Measurements from ENCODE around the gene MAML2. TPM values are rescaled to one million over a fixed set of nuclear protein-coding genes. Genes with fewer than 3 reads are reported as not detected.
A peak's percentile ranks its signal among the peaks of the same experiment; 100 is the strongest.

Gene MAML2
- polyA plus RNA-seq, 3 donors = 28.1 to 29.8 (median 28.8) TPM

DNA sequence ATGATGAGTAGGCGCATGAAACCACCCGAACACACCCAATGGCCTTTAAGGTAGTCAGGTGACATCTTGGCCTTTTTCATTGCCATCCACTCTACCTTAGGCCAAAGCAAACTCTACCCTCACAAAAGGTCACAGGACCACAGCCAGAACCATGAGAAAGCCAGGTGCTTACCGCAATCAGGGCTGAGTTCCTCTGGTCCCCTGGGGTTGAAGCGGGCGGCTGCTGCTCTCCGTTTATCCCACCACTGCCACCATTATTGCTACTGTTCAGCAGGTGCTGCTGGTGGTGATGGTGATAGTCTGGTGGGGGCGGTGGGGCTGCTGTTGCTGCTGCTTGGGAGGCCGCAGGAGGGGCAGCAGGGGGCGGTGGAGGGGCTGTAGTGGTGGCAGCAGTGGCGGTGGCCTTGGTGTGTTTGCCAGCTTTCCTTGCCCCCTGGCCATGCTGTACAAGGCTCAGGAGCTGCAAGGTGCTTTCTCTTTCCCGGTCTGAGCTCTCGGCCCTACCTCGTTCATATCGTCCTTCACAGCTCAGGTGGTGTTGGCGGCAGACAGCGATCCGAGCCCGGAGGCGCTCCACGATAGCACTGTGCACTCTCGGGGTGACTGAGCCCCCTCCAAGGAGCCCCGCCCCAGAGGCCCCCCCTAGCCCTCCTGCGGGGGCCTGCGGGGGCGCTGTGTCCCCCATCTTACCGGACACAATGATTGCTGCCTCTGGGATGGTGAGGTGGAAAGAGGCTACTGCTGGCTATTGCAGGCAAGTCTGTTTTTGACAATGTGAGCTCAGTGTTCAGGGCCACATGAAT is 1.6 kb downstream of the MAML2 start:
- DNase-seq = no peak

DNA sequence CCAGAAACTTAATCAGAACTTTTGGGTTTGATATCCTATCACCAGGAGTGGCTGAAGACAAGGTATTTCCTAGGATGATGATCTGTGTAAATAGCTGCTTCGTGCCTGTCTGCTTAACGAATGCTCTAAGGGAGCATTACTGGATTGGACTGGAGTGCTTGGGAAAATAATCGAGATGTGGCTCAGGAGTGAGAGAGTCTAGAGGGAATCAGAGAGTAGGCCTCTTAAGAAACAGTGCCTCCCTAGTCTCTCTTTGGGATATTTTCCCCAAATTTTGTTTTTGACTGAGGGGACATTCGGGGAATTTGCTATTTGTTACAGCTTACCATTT is 2.5 kb downstream of the MAML2 start:
- no peak for DNase-seq

DNA sequence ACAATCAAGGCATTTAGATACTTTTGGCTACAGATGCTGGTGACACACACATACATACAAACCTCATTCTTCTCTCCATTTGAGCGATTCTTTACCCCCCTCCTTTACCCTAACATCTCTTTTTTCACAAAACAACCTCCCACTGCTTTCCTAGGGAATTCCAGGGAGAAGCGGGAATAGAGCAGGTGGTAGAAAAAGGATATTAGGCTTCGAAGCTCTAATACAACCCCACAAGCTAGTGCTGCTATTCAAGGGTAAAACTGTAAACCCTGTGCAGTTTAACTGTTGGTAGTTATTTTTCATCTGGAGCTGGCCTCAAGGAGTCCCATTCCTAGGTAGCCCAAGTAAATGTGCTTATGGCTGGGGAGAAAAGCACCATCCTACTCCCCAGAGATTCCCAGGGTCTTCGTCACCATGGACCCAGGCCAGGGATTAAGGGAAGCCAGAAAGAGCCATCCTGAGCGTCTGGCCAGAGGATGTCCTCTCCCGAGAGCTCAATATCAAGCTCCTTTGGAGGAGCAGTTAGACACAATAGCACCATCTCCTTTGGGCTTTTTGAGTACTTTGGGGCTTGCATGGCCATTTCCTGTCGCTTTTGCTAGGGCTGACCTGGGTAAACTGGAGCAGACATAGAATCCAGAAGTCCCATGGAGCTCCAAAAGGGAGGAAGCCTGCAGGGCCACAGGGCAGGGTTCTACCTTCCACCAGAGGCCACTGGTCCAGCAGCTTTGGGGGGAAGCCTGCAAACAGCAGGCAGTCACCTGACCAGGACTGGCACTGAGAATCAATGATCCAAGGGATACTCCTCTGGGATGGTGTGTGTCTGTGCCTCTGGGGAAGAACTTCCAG is 3.1 kb downstream of the MAML2 start:
- no peak for DNase-seq

DNA sequence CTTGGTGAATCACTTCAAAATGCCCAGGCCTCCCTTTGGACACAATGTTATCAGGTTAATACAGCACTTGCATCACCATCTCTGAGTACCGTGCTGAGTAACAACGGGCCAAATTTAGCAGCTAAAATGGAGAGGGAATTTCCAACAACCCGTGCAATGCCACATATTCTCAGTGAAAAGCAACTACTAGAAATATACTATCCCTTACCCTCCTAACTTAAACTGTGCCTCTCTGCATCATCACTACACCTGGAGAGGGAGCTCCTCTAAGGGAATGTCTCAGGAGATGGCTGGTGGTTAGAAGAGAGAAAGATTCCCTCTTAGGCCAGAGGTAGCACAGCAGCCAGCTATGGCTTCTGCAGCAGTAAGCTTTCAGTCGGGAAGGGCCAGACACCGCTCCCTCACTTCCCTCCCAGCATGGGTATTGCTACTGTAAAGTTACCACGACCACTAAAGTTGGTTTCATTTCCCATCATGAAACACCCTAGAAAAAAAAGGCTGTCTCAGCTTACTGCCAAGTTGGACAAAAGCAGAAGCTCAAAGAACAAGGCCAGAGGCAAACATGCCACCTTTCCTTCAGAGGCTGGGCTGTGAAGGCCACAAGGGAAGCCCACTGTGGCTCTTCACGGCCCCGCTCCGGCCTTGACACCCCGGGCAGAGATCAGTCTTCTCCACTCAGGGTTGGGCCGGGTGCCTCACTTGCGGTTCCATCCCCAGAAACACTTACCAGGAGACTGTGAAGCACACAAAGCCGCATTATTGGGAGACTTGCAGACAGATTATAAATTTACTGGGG is 3.9 kb downstream of the MAML2 start:
- no peak for DNase-seq

DNA sequence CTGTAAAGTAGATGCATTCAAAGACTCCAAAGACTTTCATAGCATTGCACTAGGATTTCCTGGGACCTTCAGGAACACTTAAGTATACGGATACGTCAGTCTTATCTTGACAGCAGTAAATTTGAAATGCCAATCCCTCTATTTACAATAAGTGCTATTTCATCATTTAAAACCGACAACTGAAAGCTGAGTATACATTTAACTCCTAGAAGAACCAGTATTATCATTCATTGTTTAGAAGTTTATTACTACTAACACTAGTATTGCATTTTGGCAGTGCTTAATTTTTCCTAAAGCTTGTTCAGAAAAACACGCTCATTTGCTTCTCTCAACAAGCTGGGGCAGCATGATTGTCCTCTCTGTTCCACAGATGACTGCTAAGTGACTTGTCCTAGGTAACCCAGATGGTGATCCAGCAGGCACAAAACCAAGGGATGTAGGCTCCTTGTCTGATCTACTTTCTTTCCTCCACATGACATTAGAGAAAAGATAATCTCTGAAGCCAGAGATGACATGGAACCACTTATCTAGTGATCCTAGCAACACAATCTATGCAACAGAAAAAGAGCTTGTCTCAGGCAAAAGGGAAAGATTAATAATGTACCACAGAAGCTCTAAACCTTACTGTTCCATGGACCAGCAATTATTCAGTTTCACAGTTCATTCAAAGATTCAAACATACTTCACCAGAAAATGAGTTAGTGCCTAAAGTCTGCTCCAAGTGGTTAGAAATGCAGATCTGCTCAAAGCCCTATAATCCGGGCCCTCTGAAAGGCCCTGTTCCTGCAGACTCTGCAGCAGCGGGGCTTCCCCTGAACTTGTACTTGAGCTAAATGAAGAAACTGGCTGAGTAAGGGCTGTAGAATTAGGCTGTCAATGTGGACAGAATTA is 5.2 kb downstream of the MAML2 start:
- no peak for DNase-seq

DNA sequence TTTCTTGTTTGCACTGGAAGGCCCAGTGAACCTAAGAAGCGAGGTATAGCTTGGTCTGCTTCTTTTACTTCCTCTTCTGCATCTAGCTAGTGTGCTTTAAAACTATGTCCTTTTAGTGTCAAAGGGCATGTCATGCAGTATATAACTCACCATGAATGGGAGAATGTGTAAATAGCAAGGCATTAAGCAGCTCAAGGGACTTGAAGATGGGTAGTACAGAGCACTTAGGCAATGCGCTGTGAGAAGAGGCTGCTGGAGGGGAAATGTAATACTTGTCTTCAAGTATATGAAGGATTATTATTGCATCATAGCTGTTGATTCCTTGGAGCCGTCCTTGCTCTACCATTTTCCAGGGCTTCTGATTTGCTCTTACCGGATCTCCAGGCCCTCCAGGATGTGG is 7.6 kb downstream of the MAML2 start:
- DNase-seq = peak; percentile 73

DNA sequence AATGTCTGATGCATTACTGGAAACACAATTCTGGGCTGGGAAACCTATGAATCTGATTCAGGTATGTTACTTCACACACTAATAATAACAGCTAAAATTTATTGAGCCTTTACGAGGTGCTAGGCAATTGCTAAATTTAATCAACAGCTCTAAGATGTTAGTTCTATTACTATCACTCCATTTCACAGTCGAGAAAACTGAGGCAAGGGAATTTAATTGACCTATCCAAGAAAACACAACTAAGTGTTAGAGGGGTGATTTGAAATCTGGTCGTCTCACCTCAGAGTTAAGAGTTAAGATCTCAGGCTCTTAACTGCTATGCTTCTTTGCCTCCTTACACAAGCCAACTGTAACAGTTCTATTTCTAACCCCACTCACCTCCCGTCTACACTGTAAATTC is 8.8 kb downstream of the MAML2 start:
- DNase-seq = no peak

- DNase-seq = no peak
Observed at GRCh38 chr11:96333191-96333719, 9.7 kb downstream of the MAML2 start.

DNA sequence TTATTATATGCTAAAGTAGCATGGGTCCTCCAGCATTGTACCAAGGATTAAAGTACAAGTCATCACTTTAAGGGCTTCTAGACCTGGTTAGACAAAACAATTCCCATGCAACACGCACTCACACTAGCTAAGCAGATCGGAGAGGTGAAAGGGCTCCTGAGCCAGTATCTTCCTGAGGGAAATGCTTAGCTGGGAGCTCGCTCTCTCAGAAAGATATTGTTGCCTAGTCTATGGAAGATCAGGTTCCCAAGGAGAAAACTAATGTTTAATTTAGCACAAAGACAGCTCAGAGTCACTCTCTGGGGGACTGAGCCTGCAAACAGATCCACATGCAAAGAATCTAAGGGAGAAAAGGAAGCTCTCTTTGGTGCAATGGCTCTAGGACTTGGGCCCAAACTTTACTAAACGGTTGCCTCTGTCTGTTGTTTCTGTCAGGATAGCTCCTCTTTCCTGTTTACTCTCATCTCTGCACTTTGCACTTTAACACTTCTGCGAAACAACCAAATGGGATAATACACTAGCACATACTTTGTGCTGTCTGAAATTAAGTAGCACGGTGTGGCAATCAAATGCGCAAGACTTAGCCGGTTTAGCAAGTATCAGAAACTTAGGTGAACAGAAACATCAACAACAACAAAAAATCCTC is 10.7 kb downstream of the MAML2 start:
- DNase-seq = no peak

- no peak for DNase-seq
Observed at GRCh38 chr11:96331699-96332116, 11.3 kb downstream of the MAML2 start.

GRCh38 chr11:96330511-96330859 is 12.5 kb downstream of the MAML2 start:
- no peak for DNase-seq

DNA sequence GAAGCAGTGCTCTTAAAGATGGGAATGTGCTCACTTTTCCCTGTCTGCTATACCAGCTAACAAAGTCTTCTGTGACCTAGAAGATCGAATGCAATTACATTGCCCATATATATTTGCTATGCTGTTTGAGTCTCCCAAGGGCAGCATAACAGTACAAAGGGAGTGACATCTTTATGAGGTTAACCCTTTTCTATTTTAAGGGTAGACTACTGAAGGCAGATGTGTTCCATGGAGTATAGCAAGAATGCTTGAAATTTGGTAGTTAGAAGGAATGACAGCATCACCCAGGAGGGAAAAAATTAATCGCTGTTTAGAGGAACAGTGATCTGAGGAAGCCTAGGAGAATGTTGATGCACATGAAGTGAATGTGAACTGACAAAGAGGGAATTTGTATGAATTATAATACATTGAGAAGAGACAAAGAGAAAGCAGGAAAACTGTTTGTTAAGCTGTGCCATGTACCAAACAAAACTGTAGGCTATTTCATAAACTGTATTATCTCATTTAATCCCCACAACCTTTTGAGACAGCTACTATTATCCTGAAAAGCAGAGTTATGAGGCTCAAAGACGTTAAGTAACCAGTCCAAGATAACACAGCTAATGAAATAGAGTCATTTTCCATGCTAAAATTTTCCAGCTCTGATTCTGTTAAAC is 13.0 kb downstream of the MAML2 start:
- no peak for DNase-seq

DNA sequence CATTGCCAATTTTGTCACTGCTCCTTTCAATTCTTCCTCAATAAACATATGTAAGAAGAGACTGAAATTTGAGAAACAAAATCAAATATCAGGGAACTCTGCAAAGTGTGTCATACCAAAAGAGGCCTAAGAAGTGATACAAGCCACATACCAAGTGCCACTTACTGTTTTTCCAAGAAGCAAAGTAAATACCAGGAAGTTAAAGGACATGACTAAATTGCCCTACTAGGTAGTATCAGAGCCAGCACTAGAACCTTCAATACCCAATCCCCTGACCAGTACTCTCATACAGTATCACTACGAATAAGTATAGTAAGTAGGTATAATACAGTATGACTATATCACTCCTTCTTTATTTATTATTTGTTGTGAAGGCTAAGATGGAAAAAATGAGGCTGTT is 13.6 kb downstream of the MAML2 start:
- no peak for DNase-seq

DNA sequence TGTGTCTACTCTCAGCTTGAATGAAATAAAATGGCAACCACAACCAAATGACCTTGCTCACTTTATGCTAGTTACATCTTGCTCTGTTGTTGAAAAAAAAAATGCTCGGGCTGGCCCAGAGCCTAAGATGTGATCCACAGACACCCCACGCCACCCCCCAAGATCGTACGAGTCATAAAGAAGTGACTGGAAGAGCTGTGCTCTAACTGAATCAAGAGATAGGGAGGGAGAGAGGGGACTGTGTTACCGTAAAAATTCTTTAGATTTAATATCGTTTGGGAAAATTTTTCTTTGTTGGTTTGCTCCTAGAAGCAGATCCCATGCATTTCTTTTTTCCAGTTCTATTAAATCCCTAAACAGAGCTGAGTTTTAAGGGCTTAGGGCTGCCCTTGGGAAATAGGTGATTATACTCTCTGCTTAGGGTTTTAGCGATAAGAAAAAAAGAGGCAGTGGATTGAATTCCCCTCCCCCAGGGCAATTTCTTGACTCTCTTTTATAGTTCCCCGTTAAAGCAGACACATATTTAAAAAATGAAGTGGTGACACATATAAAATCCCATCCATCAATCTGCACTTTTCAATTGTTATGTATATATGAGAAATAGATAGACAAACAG is 14.5 kb downstream of the MAML2 start:
- DNase-seq = no peak

GRCh38 chr11:96326959-96327358 is 16.0 kb downstream of the MAML2 start:
- DNase-seq = peak; percentile 71

DNA sequence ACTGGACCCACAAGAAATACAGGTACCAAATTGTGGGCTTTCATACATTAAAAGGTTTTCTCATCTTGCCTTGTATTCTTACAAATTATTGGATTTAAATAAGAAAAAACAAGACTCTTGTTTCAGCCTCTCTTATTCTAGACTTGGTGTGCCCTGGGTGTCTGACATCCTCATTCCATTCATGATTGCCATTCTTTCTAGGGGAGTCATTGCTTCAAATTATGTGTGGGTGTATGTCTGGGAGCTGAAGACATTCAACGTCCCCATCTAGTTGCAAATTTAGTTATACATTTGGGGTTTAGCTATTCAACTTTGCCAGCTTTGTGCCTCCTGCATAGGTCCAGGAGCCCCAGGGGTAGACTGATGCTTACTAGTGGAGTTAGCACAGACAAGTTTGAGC is 18.1 kb downstream of the MAML2 start:
- no peak for DNase-seq

DNA sequence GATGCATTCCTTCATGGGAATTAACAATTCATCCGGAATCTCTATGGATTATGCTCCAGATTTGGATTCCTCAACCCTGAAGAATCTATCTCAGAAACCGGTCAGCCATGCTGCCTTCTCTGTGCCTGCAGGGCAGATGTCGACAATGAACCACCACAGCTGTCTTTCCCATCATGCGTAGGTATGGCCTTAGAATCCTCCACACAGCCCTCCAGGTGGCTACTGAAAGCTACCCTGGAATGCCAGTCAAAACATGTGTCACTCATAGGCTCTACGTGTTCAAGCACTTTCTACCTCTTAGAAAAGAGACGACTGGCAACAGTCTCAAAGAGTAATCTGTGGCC is 19.4 kb downstream of the MAML2 start:
- DNase-seq = no peak

DNA sequence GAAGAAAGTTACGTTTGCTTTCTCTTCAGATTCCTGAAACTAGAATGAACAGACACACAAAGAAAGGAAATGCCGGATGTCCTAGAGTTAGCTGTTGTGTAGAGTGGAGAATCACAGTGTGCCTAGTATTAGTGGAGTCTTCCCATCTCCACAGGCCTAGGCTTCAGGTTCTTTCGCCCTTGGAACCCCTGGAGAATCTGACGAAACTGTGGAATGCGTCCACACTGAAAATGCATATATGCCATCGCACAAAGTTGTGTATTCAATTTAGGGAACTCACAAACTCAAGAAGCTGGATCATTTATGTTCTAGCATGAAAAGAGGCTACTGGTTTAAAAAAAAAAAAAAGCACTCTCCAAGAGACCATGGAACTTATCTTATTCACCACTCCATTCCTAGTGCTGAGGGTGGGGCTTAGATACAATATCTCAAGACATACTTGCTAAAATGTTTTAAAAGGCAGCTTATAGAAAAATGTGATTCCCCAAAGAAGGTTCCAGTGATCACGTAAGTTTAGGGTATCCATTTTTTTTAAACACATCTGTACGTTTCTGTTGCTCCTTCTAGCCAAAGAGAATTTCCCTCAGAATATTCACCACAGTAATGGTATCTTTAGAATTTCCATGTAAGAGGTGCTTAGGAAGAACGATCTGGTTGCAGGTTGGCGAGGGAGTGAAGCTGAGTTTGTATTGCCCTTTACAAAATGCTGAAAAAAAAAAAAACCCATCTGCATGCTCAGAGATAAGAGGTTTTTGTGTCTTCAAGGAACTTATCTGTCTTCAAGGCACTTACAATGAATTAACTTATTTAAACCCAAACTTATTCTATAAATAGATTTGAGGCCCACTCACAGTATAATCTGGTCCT is 20.0 kb downstream of the MAML2 start:
- DNase-seq = no peak

DNA sequence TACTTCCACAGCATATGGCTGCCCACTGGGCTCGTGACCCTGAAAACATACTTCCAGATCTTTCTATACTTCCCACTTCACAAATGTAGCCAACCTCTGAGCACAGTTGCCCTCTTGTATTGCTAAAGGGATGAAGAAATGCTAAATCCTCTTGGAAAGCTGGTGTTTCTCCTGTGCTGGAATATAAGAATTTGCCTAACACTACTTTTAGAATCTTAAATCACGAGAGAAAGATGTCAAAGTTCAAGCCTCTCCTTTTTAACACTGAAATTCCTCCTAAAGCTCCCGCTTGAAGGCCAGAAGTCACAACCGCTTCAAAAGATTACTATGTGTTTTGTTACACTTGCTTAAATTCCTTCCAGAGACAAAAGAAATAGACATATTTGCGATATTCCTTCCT is 21.9 kb downstream of the MAML2 start:
- no peak for DNase-seq

Data from renal pelvis (tissue), 4 donors.